Epithelial cell of prostate (primary cell): ENCODE data around the gene RAB11FIP4.
"Not testable (repeated sequence)": the region's sequence is repeated elsewhere in the genome, so short reads cannot be mapped to it uniquely, and the experiment has no call there.

Source experiments
- DNase-seq: peaks from one replicate; pipeline ENCODE4 v3.0.0-alpha.2; 2011; ENCODE audit warnings: low read depth, low spot score
- H3K27ac ChIP-seq: fragments of 450-650 bp; 2 replicates; pipeline ENCODE4 v1.5.1; 2017; ENCODE audit warnings: mild to moderate bottlenecking

RAB11FIP4 gene, protein sequence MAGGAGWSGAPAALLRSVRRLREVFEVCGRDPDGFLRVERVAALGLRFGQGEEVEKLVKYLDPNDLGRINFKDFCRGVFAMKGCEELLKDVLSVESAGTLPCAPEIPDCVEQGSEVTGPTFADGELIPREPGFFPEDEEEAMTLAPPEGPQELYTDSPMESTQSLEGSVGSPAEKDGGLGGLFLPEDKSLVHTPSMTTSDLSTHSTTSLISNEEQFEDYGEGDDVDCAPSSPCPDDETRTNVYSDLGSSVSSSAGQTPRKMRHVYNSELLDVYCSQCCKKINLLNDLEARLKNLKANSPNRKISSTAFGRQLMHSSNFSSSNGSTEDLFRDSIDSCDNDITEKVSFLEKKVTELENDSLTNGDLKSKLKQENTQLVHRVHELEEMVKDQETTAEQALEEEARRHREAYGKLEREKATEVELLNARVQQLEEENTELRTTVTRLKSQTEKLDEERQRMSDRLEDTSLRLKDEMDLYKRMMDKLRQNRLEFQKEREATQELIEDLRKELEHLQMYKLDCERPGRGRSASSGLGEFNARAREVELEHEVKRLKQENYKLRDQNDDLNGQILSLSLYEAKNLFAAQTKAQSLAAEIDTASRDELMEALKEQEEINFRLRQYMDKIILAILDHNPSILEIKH

GRCh38 chr17:31391496-31391949 lies at the start of gene RAB11FIP4:
TSS of gene RAB11FIP4 (plus strand) at chr17:31391675. CDS start at chr17:31391853, 178 bp downstream.
- DNase-seq = no peak
- no peak within 1 kb of the TSS for H3K27ac ChIP-seq

- not testable (repeated sequence) for DNase-seq, H3K27ac ChIP-seq
These were observed 46.2 kb upstream of the RAB11FIP4 start for GRCh38 chr17:31345191-31345747.

- DNase-seq = no peak
These were observed 42.0 kb upstream of the RAB11FIP4 start for GRCh38 chr17:31349454-31349853.

DNA sequence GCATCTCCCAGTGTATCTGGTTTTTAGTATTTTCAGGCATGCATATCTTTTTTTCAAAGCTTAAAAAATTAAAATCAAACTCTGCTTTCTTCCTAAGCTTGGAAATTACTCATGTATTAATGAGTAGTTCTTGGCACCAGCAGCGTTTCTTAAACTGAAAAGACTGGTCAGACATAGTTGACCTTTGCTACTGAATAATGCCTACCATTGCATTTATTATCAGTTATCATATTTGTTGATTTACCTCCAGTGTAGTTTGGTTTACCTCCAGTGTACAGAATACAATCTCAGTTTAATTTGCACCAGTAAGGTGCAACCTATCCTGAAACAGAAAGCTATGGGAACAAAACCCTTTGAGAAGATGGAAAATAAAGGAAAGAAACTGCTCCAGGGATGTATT lies 35.5 kb upstream of the RAB11FIP4 start:
- no peak for DNase-seq
- H3K27ac ChIP-seq = no peak overlapping the region

More at GRCh38 chr17:31349454-31349853, 42.0 kb upstream of the RAB11FIP4 start:
- H3K27ac ChIP-seq = no peak overlapping the region

DNA sequence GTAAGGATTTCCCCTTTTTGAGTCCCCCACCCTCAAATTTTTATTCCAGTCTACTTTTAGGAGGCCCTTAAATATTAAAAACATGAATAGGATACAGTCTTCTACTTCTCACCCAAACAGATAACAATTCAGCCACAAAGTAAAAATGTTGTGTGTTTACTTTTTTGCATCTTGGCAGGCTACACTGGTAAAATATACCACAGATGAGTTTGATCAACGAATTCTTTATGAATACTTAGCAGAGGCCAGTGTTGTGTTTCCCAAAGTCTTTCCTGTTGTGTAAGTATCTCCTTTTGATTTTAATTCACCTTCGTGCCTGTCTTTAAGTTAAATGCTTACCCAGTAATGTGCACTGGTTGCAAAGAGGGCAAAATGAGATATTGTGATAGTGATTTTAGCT lies 34.4 kb upstream of the RAB11FIP4 start:
- no peak overlapping the region for H3K27ac ChIP-seq
- no peak for DNase-seq

- H3K27ac ChIP-seq = no peak overlapping the region
- DNase-seq = no peak
These were observed 33.6 kb upstream of the RAB11FIP4 start for GRCh38 chr17:31357839-31358394.

GRCh38 chr17:31364012-31364411 lies 27.5 kb upstream of the RAB11FIP4 start:
- DNase-seq = no peak
- no peak overlapping the region for H3K27ac ChIP-seq

- no peak for DNase-seq
- H3K27ac ChIP-seq = no peak overlapping the region
These were observed 25.4 kb upstream of the RAB11FIP4 start for GRCh38 chr17:31366088-31366487.

DNA sequence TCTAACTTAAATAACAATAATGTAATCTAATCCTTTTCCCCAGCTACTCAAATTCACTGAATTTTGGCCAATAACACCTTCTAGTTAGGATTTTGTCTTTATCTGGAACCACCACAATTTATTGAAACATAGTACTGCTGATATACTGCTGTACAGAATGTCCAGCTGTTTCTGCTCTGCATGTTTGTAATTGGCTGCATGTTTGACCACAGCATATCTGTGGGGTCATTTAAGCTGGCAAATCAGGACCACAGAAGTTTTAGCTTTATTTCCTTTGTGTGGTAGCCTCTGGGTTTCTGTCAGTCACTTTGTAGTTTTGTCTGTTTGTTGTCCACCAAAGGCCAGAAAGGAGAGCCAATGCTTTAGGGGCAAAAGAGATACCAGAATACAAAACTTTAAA lies 22.2 kb upstream of the RAB11FIP4 start:
- no peak overlapping the region for H3K27ac ChIP-seq
- no peak for DNase-seq

- H3K27ac ChIP-seq = no peak overlapping the region
- DNase-seq = no peak
These were observed 19.9 kb upstream of the RAB11FIP4 start for GRCh38 chr17:31371511-31372097.

DNA sequence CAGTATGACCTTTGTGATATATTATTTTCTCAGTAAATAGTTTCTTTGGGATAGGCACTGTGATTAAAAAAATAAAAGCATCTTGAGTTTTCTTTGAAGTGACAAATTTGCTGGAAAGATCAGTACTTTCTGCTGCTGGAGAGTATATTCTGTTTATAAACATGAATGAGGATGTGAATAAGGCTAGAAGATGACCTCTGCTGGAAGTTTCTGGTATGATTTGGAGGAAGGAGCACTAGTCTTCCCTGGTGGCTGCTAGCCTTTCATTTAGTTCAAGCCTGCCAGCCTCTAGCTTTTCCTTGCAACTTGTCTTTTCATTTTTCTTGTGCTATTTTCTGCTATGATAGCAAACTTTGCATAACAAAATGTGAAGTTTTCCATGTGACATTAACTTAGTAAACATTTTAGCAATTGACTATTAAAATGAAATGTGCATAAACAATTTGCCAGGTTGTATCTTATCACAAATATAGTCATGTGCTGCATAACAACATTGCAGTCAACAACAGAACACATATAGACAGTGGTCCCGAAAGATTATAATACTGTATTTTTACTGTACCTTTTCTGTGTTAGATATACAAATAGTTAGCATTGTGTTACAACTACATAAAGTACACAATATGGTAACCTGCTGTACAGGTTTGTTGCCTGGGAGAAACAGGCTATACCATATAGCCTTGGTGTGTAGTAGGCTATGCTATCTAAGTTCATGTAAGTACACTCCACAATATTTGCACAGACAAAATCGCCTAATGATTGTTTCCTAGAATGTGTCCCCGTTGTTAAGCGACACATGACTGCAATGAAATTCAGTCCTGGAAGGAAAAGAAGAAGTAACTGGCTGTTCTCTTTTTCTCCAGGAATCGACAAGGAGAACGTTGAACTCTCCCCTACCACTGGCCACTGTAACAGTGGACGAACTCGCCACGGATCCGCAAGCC lies 18.1 kb upstream of the RAB11FIP4 start:
- no peak overlapping the region for H3K27ac ChIP-seq
- no peak for DNase-seq

- DNase-seq = no peak
These were observed 17.4 kb upstream of the RAB11FIP4 start for GRCh38 chr17:31374094-31374447.

GRCh38 chr17:31374503-31374902 lies 17.0 kb upstream of the RAB11FIP4 start:
- H3K27ac ChIP-seq = no peak overlapping the region
- DNase-seq = no peak

More at GRCh38 chr17:31374094-31374447, 17.4 kb upstream of the RAB11FIP4 start:
- H3K27ac ChIP-seq = no peak overlapping the region

DNA sequence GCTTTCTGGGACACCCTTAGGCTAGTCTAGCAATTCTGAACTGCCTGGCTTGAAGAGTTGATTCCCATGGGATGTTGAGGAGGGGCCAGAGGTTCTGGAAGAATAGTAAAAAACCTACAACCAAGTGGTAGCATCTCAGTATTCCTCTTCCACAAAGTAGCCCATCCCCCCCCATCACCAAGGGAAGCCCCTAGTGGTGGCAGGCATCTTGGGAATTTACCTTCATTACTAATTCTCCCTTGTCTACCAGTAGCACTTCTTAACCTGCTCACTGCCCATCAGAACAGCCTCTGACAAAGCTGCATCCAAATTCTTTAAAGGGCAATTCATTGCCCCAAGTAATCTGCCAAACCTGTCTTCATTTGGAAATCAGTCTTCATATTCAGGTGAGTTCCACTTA lies 12.8 kb upstream of the RAB11FIP4 start:
- no peak for DNase-seq
- H3K27ac ChIP-seq = no peak overlapping the region

- no peak overlapping the region for H3K27ac ChIP-seq
- DNase-seq = no peak
These were observed 11.8 kb upstream of the RAB11FIP4 start for GRCh38 chr17:31379597-31380205.

DNA sequence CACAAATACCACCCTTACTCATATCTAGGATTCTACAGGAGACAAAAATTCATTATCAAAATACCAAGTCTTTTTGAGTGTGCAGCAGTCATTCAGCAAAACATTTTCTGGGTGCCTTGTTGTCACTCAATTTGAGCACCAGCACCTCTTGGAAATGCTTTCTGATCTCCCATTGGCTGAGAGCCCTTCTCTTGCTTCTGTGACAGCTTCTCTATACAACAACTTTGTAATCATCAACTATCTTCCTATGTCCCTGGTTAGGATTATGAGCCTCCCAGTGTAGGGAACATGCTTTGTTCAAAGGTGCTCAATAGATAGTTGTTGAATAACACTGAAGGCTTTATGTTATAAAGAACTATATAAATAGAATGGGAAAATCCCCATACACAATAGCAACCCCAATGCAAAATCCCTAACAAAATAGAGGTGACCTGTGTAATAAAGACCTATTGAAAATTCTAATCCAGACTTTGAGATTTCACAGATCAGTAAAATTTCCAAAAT lies 10.3 kb upstream of the RAB11FIP4 start:
- H3K27ac ChIP-seq = no peak overlapping the region
- DNase-seq = no peak

DNA sequence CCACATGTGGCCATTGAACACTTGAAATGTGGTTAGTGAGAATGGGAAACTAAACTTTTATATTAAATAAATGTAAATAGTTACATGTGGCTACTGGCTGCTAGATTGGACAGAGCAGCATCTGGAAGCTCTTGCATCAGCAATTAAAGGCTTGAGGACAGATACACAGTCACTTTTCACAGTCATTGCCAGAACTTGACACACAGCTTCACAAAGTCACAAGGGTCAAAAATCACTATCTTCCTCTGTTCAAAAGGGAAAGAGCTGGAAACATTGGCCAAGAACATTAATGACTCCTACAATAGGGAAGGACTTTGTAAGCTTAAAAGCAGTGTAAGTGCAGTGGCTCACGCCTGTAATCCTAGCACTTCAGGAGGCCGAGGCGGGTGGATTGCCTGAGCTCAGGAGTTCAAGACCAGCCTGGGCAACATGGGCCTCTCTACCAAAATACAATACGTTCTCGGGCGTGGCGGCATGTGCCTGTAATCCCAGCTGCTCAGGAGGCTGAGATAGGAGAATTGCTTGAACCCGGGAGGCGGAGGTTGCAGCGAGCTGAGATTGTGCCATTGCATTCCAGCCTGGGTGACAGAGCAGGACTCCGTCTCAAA lies 8.7 kb upstream of the RAB11FIP4 start:
- DNase-seq, H3K27ac ChIP-seq: not testable (repeated sequence)

- H3K27ac ChIP-seq, DNase-seq: not testable (repeated sequence)
These were observed 8.0 kb upstream of the RAB11FIP4 start for GRCh38 chr17:31383488-31383887.
